Activated T-helper 17 cell treated with anti-CD3 and anti-CD28 coated beads, Interleukin-2, amount 50 U/mL, for 72 hours (primary cell): ENCODE measurements around the gene ABL2. TPM values are rescaled to one million over a fixed set of nuclear protein-coding genes. Genes with fewer than 3 reads are reported as not detected.
"Not testable (repeated sequence)": the region's sequence is repeated elsewhere in the genome, so short reads cannot be mapped to it uniquely, and the experiment has no call there.

ENCODE experiments used
- ATAC-seq: fragments of 150-1000 bp; cut with Tn5 transposase; replicated peaks from 2 replicates; pipeline ENCODE4 v1.10.0; 2021; ENCODE audit warnings: mild to moderate bottlenecking, moderate library complexity
- H3K27ac Mint-ChIP-seq: one replicate; pipeline ENCODE4 v1.8.0; 2022; ENCODE audit warnings: mixed read lengths
- H3K27me3 Mint-ChIP-seq: one replicate; pipeline ENCODE4 v1.8.0; 2022; ENCODE audit warnings: mixed read lengths
- H3K36me3 Mint-ChIP-seq: one replicate; pipeline ENCODE4 v1.8.0; 2022; ENCODE audit warnings: low read depth, mild to moderate bottlenecking, mixed read lengths
- H3K4me1 Mint-ChIP-seq: one replicate; pipeline ENCODE4 v1.8.0; 2022; ENCODE audit warnings: mixed read lengths
- H3K4me3 Mint-ChIP-seq: one replicate; pipeline ENCODE4 v1.8.0; 2022; ENCODE audit warnings: mild to moderate bottlenecking, mixed read lengths
- H3K9me3 Mint-ChIP-seq: one replicate; pipeline ENCODE4 v1.8.0; 2022; ENCODE audit warnings: mixed read lengths
- total RNA-seq, 2 donors: library from RNA; stranded (reverse); gene quantifications; one replicate each; pipeline ENCODE4 v1.2.3, GENCODE V29; 2022

Gene ABL2
- total RNA-seq, 2 donors from 2014 or later, result 5.2 to 8.2 TPM

DNA sequence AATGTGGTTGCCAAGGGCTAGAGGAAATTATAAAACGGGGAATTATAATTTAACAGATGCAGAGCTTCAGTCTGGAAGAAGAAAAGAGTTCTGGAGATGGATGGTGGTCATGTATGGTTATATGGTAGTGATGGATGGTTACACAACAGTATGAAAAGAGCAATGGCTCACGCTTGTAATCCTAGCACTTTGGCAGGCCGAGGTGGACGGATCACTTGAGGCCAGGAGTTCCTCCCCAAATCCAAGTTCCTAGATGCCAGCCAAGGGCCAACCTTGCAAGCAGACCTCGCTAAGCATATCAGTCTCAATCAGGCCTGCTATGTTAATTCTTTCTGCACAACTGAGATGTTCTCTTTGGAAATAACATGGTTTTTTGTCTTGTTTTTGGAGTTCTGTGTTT lies 33.6 kb downstream of the ABL2 start:
- not testable (repeated sequence) for H3K4me1 Mint-ChIP-seq, H3K27me3 Mint-ChIP-seq, H3K9me3 Mint-ChIP-seq, H3K4me3 Mint-ChIP-seq, H3K27ac Mint-ChIP-seq, H3K36me3 Mint-ChIP-seq, ATAC-seq

DNA sequence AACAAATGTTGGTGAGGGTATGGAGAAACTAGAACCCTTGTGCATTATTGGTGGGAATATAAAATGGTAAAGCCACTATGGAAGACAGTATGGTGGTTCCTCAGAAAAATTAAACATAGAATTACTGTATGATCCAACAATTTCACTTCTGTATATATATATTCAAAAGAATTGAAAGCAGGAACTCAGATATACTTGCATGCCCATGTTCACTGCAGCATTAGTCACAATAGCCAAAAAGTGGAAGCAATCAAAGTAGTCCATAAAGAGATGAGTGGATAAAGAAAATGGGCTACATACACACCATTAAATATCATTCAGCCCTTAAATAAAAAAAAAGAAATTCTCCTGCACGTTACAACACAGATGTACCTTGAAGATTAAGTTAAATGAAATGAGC lies 34.1 kb downstream of the ABL2 start:
- Mint-ChIP-seq H3K27me3 (no peaks in the 10 kb centered on the region), H3K4me3 (no peak overlapping the region), H3K27ac (no peak overlapping the region), H3K36me3 (no peaks in the 10 kb centered on the region), H3K9me3 (no peaks in the 10 kb centered on the region), H3K4me1 (no peaks in the 10 kb centered on the region)
- ATAC-seq, result no peak

DNA sequence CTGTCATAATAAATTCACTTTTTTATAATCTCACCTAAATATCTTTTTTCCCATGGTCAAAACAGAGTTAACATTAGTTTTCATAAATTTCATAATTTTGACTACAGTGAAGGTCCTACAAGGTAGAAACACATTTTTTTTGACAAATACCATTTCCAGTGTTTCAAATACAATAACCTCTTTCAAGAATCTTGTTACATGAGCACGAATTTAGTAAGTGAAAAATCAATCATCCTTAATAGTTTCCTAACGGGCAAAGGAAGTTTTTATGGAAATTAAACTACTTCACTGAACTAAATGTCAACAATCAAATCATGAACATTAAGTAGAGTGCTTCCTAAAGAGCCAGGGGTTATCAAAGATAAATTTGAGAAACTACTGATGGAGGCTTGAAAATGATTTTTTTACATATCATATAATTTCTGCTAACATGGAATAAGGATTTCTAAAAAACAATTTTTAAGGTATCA lies 35.4 kb downstream of the ABL2 start:
- no peaks in the 10 kb centered on the region for H3K27me3 Mint-ChIP-seq
- H3K4me1 Mint-ChIP-seq, result no peaks in the 10 kb centered on the region
- ATAC-seq, result no peak
- H3K36me3 Mint-ChIP-seq, result no peaks in the 10 kb centered on the region
- no peaks in the 10 kb centered on the region for H3K9me3 Mint-ChIP-seq
- no peak overlapping the region for H3K27ac Mint-ChIP-seq
- H3K4me3 Mint-ChIP-seq, result no peak overlapping the region

DNA sequence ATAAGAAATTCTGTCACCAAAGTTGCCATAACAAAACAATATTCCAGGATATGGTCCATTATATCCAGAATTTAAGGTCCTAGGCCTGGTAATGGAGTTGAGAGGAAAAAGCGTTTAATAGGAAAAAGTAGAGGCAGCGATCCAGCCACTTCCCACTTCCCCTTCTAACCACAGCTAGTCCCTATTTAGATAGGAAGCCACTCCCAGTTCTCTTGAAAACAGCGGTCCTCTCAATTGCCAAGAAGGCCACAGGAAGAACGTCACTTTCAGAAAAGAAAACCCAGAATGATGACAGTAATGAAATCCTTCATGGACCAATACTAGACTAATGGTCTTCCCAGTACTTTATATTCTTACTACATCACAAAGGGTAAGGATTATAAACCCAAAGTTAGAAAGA lies 38.6 kb downstream of the ABL2 start:
- Mint-ChIP-seq H3K4me1 (no peaks in the 10 kb centered on the region), H3K4me3 (peak overlapping the region; percentile 44), H3K36me3 (no peaks in the 10 kb centered on the region), H3K27me3 (no peaks in the 10 kb centered on the region), H3K9me3 (no peaks in the 10 kb centered on the region), H3K27ac (peak overlapping the region; percentile 73)
- peak; percentile 64 for ATAC-seq

DNA sequence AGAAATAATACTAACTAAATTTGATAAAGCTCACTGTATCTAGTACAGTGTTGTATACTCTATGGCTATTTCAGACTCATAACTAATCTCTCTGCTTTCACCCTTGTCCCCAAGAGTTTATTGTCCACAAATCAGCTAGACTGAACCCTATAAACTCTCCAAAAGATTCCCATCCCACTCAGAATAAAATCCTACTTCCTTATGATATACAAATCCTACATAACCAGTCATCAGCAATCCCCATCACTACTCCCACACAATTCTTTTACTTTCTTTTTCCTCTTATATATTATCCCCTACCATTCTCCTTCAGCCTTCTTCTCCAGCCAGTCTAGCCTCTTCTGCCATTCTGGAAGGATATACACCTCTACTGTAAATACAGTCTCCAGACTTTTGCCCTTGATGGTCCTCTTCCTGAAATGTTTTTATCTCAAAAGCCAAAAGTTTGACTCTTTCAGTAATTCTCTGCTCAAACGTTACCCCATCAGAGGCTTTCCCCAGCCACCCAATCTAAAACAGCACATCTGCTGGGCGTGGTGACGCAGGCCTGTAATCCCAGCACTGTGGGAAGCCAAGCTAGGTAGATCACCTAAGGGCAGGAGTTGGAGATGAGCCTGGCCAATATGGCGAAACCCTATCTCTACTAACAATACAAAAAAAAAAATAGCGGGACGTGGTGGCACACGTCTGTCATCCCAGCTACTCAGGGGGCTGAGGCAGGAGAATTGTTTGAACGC lies 41.6 kb downstream of the ABL2 start:
- no peak for ATAC-seq
- Mint-ChIP-seq H3K27ac (peak overlapping the region; percentile 12), H3K4me1 (peaks cover 4% of the 10 kb centered on the region), H3K9me3 (no peaks in the 10 kb centered on the region), H3K27me3 (no peaks in the 10 kb centered on the region), H3K36me3 (no peaks in the 10 kb centered on the region), H3K4me3 (no peak overlapping the region)

DNA sequence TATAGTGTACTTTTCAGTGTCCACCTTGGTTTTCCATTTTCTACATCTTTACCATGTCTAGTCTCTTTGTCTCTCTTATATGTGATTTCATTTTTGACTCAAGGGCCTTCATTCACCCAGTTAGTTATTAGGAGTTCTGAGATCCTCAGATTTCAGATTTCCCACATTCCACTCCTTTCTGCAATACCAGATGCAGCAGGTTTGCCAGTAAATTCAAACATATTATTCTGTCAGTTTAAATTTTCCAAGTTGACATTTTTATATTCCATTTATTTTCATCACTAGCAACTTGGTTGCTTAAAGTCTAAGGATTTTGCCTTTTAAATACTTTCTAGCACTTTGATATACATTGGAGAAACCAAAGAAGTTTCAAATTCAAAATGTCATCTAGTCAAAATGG lies 42.4 kb downstream of the ABL2 start:
- H3K27ac Mint-ChIP-seq, result no peak overlapping the region
- no peaks in the 10 kb centered on the region for H3K36me3 Mint-ChIP-seq
- H3K27me3 Mint-ChIP-seq, result no peaks in the 10 kb centered on the region
- no peaks in the 10 kb centered on the region for H3K9me3 Mint-ChIP-seq
- peaks cover 8% of the 10 kb centered on the region for H3K4me1 Mint-ChIP-seq
- no peak for ATAC-seq
- no peak overlapping the region for H3K4me3 Mint-ChIP-seq

DNA sequence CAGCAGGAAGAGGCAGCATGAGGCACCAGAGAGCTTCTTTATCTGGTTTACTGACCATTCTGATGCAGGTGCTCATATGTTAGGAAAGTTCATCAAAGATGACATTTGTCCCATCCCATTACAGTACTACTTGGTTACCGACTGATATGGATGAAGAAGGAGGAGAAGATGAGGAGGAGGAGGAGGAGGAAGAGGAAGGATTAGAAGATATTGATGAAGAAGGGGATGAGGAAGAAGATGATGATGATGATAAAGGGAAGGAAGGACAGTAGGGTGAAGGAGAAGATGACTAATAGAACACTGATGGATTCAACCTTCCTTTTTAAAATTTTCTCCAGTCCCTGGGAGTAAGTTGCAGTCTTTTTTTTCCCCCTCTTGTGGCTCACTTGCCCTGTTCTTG lies 45.1 kb downstream of the ABL2 start:
- H3K27me3 Mint-ChIP-seq, result no peaks in the 10 kb centered on the region
- H3K4me1 Mint-ChIP-seq, result peaks cover 12% of the 10 kb centered on the region
- no peak for ATAC-seq
- H3K27ac Mint-ChIP-seq, result no peak overlapping the region
- H3K4me3 Mint-ChIP-seq, result no peak overlapping the region
- H3K9me3 Mint-ChIP-seq, result no peaks in the 10 kb centered on the region
- no peaks in the 10 kb centered on the region for H3K36me3 Mint-ChIP-seq

DNA sequence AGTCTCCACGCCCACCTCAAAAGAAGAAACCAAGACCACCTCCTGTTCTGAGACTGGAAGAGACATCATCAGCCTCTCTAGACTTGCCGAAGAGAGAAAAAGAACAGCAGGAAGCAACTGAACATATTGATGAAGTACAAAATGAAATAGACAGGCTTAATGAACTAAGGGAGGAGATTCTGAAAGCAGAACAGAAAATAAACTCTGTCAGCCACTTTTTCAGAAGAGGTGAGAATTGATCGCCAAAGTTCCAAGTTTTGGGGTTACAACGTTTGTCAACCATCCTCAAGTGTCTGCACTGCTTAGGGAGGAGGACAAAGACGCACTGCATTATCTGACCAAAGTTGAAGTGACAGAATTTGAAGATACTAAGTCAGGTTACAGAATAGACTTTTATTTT lies 45.6 kb downstream of the ABL2 start:
- Mint-ChIP-seq H3K4me3 (no peak overlapping the region), H3K27ac (no peak overlapping the region), H3K27me3 (no peaks in the 10 kb centered on the region), H3K4me1 (peaks cover 12% of the 10 kb centered on the region), H3K9me3 (no peaks in the 10 kb centered on the region), H3K36me3 (no peaks in the 10 kb centered on the region)
- ATAC-seq, result no peak

DNA sequence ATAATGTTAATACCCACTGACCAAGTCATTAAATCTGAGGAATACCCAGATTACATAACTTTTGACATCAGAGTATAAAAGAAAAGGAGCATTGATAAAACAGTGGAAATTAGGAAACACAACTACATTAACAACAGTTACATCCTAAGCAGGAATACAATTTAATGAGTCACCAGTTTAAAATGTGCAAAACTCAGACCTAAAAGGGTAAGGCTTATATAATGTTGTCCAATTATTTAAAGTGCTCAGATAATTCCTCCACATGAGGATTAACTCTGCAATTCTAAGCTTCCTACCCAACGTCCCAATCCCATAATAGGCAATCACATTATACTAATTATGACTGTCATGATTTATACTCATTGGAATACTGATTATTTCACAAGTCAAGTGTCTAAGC lies 50.5 kb downstream of the ABL2 start:
- ATAC-seq, result no peak
- H3K4me1 Mint-ChIP-seq, result peaks cover 8% of the 10 kb centered on the region
- no peaks in the 10 kb centered on the region for H3K9me3 Mint-ChIP-seq
- no peaks in the 10 kb centered on the region for H3K36me3 Mint-ChIP-seq
- no peak overlapping the region for H3K27ac Mint-ChIP-seq
- no peaks in the 10 kb centered on the region for H3K27me3 Mint-ChIP-seq
- H3K4me3 Mint-ChIP-seq, result no peak overlapping the region

DNA sequence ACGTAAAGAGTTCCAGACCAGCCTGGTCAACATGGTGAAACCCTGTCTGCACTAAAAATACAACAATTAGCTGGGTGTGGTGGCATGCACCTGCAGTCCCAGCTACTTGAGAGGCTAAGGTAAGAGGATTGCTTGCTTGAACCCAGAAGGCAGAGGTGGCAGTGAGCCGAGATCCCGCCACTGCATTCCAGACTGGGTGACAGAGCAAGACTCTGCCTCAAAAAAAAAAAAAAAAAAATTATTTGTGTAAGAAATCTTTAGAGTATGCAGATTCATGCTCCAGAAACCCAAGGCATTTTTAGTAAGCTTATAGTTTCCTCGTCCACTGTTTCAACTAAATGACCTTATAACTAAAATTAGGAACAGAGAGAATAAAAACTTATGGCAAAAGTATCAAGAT lies 51.3 kb downstream of the ABL2 start:
- Mint-ChIP-seq H3K9me3 (no peaks in the 10 kb centered on the region), H3K36me3 (no peaks in the 10 kb centered on the region), H3K4me1 (peaks cover 8% of the 10 kb centered on the region), H3K4me3 (no peak overlapping the region), H3K27ac (no peak overlapping the region), H3K27me3 (no peaks in the 10 kb centered on the region)
- no peak for ATAC-seq

DNA sequence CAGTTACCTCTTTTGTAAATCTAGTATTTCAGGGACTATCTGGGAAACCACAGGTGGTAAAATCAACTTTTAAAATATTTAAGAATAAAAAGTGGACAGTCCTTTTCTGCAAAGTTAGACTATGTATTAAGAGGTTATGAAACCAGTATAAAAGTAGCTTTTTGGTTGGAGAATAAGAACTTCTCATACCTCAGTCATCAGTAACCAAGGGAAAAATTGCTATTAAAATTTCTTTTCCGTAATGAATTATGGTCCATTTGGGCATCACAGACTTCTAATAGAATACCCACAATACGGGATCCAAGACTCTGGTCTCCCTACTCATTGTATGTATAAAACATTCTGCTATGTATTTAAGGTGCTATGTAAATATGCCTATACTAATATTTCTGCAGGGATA lies 51.9 kb downstream of the ABL2 start:
- H3K4me1 Mint-ChIP-seq, result peaks cover 8% of the 10 kb centered on the region
- H3K36me3 Mint-ChIP-seq, result no peaks in the 10 kb centered on the region
- H3K4me3 Mint-ChIP-seq, result no peak overlapping the region
- H3K27ac Mint-ChIP-seq, result no peak overlapping the region
- no peak for ATAC-seq
- H3K27me3 Mint-ChIP-seq, result no peaks in the 10 kb centered on the region
- no peaks in the 10 kb centered on the region for H3K9me3 Mint-ChIP-seq

DNA sequence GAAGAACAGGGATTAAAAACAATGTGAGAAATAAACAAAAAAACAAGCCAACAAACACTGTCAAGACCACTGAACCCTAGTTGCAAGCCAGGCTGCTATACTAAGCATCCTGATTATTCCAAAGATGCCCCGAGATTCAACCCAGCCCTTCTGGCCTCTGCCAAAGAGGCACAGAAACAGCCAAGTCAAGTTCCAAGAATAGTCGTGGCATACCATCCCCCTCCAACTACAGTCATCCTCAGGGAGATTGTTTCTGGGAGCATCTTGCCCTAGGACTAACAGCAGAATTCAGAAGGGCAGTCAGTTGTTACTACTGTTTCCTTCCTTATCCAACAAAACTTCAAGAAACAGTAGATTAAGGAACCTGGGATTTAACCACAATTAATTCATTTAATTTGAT lies 52.3 kb downstream of the ABL2 start:
- Mint-ChIP-seq H3K27ac (no peak overlapping the region), H3K4me3 (no peak overlapping the region), H3K27me3 (no peaks in the 10 kb centered on the region), H3K4me1 (peaks cover 5% of the 10 kb centered on the region), H3K36me3 (no peaks in the 10 kb centered on the region), H3K9me3 (no peaks in the 10 kb centered on the region)
- ATAC-seq, result no peak

DNA sequence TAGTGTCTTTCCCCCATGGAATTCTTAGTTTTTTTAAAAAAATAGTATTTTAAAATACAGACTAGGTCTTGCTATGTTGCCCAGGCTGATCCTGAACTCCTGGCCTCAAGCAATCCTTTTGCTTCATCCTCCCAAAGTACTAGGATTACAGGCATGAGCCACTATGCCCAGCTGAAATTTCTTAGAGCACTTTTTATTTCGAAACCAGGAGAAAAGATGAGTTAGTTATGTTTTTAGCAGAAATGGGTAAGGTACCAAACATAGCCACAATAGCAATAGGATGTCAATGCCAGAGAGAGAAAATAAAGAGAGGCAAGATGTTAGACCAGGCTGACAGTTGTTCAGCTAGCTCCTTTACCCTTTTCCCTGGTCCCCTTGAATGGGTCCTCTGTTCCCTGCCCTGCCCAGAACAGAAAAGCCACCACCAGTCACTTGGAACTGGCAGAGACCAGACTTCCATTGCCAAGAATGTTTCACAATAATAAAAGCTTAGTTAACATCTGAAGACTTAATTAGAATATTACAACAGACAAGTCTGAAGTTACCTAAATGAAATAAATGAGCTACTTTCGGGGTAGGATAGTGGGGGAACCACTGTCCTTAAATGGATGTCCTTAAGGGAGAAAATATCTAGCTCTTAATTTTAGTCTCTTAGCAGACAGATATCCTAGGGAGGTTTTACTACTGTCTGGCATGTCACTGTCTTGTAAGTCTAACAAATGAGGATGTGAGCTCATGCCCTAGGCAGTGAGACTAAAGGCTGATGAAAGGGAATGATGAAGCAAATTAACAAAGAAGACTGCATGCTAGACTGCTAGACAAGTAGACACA lies 54.3 kb downstream of the ABL2 start:
- no peaks in the 10 kb centered on the region for H3K9me3 Mint-ChIP-seq
- ATAC-seq, result no peak

DNA sequence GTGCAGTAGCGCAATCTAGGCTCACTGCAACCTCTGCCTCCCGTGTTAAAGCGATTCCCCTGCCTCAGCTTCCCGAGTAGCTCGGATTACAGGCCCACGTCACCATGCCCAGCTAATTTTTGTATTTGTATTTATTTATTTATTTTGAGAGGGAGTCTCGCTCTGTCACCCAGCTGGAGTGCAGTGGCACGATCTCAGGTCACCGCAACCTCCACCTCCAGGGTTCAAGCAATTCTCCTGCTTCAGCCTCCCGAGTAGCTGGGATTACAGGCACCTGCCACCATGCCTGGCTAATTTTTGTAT lies 59.1 kb downstream of the ABL2 start:
- not testable (repeated sequence) for H3K4me1 Mint-ChIP-seq, H3K27ac Mint-ChIP-seq, H3K27me3 Mint-ChIP-seq, ATAC-seq, H3K4me3 Mint-ChIP-seq, H3K9me3 Mint-ChIP-seq, H3K36me3 Mint-ChIP-seq

More for the DNA sequence above, 54.3 kb downstream of the ABL2 start:
- Mint-ChIP-seq H3K4me3 (no peak overlapping the region), H3K4me1 (no peaks in the 10 kb centered on the region), H3K36me3 (no peaks in the 10 kb centered on the region), H3K27ac (no peak overlapping the region), H3K27me3 (no peaks in the 10 kb centered on the region)
